ENCODE measurements around the gene ABHD5. TPM values are rescaled to one million over a fixed set of nuclear protein-coding genes. Genes with fewer than 3 reads are reported as not detected.

Gene ABHD5
- total RNA-seq, 2 experiments from 2014 or later: 7.8 to 8.4 TPM

DNA sequence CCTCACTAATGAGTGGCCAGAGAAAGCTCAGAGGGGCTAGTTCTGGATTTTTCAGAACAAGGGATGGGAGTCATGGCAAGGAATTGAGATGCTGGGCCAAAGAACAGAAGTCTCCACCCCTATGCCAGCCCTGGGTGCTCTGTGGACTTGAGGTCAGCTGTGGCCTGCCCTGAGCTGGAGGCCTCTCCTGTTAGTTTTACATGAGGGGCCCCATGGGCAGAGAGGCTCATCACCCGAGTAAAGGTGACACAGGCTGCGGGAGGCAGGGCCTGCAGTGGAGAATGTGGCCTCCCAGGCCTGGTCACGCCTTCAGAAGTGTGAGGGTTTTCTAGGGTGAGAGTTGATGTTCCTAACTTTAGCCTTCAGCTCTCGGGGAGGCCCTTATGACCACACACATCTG is 44.9 kb downstream of the ABHD5 start:
- Mint-ChIP-seq H3K9me3 (no peaks in the 10 kb centered on the region), H3K4me1 (ENCODE audit: low read depth) (no peaks in the 10 kb centered on the region), H3K27ac (no peak overlapping the region), H3K36me3 (ENCODE audit: low read depth) (no peaks in the 10 kb centered on the region), H3K4me3 (no peak overlapping the region), H3K27me3 (no peaks in the 10 kb centered on the region)
- POLR2A ChIA-PET: interaction anchor here (0.6 kb wide), 1 partner anchor 766 kb away, joined by 3 read pairs; no protein-coding TSS in a partner anchor
- TF ChIP-seq, protein P1, sequence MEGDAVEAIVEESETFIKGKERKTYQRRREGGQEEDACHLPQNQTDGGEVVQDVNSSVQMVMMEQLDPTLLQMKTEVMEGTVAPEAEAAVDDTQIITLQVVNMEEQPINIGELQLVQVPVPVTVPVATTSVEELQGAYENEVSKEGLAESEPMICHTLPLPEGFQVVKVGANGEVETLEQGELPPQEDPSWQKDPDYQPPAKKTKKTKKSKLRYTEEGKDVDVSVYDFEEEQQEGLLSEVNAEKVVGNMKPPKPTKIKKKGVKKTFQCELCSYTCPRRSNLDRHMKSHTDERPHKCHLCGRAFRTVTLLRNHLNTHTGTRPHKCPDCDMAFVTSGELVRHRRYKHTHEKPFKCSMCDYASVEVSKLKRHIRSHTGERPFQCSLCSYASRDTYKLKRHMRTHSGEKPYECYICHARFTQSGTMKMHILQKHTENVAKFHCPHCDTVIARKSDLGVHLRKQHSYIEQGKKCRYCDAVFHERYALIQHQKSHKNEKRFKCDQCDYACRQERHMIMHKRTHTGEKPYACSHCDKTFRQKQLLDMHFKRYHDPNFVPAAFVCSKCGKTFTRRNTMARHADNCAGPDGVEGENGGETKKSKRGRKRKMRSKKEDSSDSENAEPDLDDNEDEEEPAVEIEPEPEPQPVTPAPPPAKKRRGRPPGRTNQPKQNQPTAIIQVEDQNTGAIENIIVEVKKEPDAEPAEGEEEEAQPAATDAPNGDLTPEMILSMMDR (IDR thresholded peaks at IDR 0.05): no peak
- ATAC-seq (no peak), DNase-seq (no peak)
- CTCF ChIA-PET: no interaction called here
- intact Hi-C loops (cut with micrococcal nuclease): no loop called here

DNA sequence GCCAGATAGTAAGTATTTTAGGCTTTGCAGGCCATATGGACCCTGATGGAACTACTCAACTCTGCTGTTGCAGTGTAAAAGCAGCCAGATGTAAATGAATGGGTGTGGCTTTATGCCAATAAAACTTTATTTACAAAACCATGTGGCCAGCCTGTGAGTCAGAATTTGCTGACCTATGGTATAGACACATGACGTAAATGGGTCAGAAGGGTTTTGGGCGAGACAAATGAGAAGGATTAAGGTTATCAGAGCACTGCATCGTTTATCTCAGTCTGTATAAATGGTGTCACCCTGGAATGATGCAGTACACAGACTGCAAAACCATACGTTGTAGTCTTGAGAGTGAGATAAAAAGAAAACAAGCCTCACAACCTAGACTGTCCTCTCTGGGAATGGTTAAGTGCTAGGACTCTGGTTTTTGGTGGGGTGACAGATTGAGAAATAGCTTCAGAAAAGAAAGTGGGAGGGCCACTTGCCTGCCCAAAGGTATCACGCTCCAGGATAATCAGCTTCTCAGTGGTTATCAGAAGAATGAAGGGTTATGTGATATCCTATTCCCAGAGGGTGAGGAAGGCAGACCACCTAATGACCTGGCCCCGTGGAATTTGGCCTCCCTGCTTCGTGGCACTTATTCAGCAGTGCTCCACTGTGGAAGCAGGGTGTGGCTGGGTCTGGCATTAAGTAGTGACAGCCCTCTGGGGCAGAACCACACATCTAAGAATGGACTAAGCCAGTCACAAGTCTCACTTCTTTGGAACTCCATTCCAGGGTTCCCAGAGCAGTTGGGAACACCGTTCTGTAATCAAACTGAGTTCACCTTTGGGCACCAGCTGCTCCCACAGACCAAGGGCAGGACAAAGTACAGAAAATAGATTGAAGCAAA is 46.1 kb downstream of the ABHD5 start:
- no peak overlapping the region for H3K27ac Mint-ChIP-seq
- H3K4me3 Mint-ChIP-seq: no peak overlapping the region
- ChIA-PET POLR2A (interaction anchor here (0.7 kb wide), 2 partner anchors 182 to 936 kb away, joined by 3 to 4 read pairs; no protein-coding TSS in a partner anchor), CTCF (no interaction called here)
- H3K4me1 Mint-ChIP-seq (ENCODE audit: low read depth): no peaks in the 10 kb centered on the region
- ATAC-seq (no peak), DNase-seq (no peak)
- peaks cover 1% of the 10 kb centered on the region for H3K27me3 Mint-ChIP-seq
- TF ChIP-seq, protein P1 (IDR thresholded peaks at IDR 0.05): no peak
- intact Hi-C loops (cut with micrococcal nuclease): no loop called here
- H3K36me3 Mint-ChIP-seq (ENCODE audit: low read depth): no peaks in the 10 kb centered on the region
- H3K9me3 Mint-ChIP-seq: no peaks in the 10 kb centered on the region

DNA sequence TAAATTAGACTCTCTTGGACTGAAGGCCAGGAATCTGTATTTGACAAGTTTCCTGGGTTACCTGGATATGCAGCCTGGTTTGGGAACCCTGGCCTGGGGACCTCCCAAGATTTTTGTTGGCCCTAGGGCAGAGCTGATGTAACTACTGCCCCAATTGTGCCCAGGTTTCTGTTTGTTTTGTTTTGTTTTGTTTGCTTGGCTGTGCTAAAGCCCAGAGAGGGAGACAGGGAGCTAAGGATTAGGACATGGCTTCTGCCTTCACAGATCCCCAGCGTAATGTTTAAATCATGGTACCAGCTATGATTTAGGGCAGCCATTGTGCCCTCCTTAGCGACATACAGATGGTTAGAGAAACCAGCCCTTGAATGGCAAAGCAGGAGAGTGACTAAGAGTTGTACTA is 47.6 kb downstream of the ABHD5 start:
- no peak overlapping the region for H3K4me3 Mint-ChIP-seq
- no peak for DNase-seq
- intact Hi-C loops (cut with micrococcal nuclease): no loop called here
- no peaks in the 10 kb centered on the region for H3K36me3 Mint-ChIP-seq (ENCODE audit: low read depth)
- no peaks in the 10 kb centered on the region for H3K4me1 Mint-ChIP-seq (ENCODE audit: low read depth)
- peaks cover 1% of the 10 kb centered on the region for H3K27me3 Mint-ChIP-seq
- TF ChIP-seq, protein P1 (IDR thresholded peaks at IDR 0.05): no peak
- no peak for ATAC-seq
- no peak overlapping the region for H3K27ac Mint-ChIP-seq
- ChIA-PET POLR2A (interaction anchor here (0.6 kb wide), 1 partner anchor 472 kb away, joined by 3 read pairs; no protein-coding TSS in a partner anchor), CTCF (no interaction called here)
- H3K9me3 Mint-ChIP-seq: no peaks in the 10 kb centered on the region

DNA sequence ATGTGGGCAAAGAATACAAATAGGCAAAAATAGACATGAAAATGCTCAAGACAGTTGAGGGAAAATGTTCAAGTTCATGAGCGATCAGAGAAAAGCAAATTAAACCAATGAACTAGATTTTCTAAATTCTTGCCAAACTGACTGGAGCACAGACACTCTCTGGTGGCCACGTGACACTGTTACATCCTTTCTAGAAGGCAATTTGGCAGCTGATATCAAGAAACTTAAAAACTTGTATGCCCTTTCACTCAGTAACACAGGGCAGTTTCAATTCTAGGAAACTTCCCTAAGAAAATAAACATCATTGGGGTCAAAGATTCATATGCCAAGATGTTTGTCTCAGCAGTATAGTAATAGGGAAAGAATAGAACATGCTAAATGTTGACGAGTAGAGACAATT is 52.2 kb downstream of the ABHD5 start:
- H3K4me3 Mint-ChIP-seq: no peak overlapping the region
- peaks cover 6% of the 10 kb centered on the region for H3K9me3 Mint-ChIP-seq
- DNase-seq (no peak), ATAC-seq (no peak)
- H3K27me3 Mint-ChIP-seq: peaks cover 1% of the 10 kb centered on the region
- CTCF ChIA-PET: interaction anchor here (1.0 to 1.3 kb wide), 2 partner anchors 9 to 26 kb away, joined by 3 read pairs; no protein-coding TSS in a partner anchor
- intact Hi-C loops (cut with micrococcal nuclease): no loop called here
- TF ChIP-seq, protein P1 (IDR thresholded peaks at IDR 0.05): no peak
- H3K4me1 Mint-ChIP-seq (ENCODE audit: low read depth): no peaks in the 10 kb centered on the region
- no peaks in the 10 kb centered on the region for H3K36me3 Mint-ChIP-seq (ENCODE audit: low read depth)
- no peak overlapping the region for H3K27ac Mint-ChIP-seq
- POLR2A ChIA-PET: no interaction called here

DNA sequence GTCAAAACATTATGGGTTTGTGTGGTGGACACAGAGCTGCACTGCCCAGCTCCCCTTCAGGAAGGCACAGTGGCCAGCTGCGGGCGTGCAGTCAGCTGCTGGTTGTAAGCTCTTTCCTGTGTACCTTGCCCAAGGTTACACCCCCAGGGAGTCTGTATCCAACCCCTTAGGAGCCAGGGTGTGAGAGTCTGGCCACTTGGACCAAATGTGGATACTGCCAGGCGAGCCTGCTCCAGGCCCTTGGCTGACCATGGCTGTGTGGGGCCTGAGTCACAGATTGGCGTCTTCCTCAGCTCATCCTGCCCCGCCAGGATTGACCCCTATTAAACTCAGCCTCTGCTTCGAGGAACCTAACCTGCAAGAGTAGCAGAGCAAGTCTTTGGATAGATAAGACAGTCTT is 56.9 kb downstream of the ABHD5 start:
- Mint-ChIP-seq H3K9me3 (peaks cover 6% of the 10 kb centered on the region), H3K27ac (no peak overlapping the region), H3K27me3 (no peaks in the 10 kb centered on the region), H3K36me3 (ENCODE audit: low read depth) (no peaks in the 10 kb centered on the region), H3K4me3 (no peak overlapping the region), H3K4me1 (ENCODE audit: low read depth) (no peaks in the 10 kb centered on the region)
- ATAC-seq (no peak), DNase-seq (no peak)
- intact Hi-C loops (cut with micrococcal nuclease): no loop called here
- CTCF ChIA-PET: no interaction called here
- POLR2A ChIA-PET: no interaction called here
- TF ChIP-seq, protein P1 (IDR thresholded peaks at IDR 0.05): no peak
